ENCODE measurements around the gene ASTN2.

DNA sequence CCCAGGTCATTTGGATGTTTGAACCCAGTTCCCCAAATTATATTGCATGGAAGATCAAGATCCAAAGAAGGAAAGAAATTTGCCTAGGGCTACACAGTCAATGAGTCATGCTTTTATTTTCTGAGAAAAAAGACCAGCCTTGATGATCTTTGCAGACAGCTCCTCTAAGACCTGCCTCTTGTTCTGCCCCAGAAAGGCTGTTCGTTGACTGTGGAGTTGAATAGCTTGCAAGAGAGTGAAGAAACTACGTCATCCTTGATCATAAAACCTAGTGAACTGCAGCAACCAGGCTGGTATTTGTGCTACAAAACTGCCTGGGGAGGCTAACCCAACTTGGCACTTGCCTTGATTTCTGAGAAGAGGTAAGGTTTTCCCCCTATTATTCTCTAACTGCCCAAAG lies 997.4 kb downstream of the ASTN2 start:
- TF ChIP-seq GATA3 (IDR thresholded peaks at IDR 0.05; ENCODE audit: low read depth, low read length) (no peak), GATA2 (IDR thresholded peaks at IDR 0.05; ENCODE audit: low read depth, low read length) (no peak)

Measured in SH-SY5Y (cell line).